ENCODE measurements around the gene NBEAL2. TPM values are rescaled to one million over a fixed set of nuclear protein-coding genes. Genes with fewer than 3 reads are reported as not detected.

Gene NBEAL2
- polyA plus RNA-seq, 3 donors = 10.4 to 622 (median 17.3) TPM

DNA sequence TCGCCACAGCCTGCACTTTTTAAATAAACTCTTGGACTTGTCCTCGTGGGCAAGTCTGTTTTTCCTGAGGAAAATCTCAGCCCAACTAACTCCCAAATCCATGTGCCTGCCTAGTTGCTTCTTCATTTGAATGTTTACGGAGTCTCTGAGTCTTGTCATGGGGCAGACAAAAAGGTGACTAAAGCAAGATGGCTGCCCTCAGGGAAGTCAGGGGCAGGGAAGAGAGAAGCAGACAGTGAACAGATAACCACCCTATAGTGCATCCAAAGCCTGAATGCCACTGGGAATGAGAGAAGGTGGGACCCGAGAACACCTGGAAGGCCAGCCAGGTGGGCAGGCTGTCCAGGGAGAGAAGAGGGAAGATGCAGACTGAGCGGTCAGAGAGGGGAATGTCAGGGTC is 24.3 kb upstream of the NBEAL2 start:
- Mint-ChIP-seq H3K27me3 (ENCODE audit: low read depth in 3 of 3) (peaks cover 0 to 1% (median 0%) of the 10 kb centered on the region in 3 donors), H3K27ac (peak overlapping the region in 6 of 7 donors; percentile 53 to 95 (median 82)), H3K36me3 (peaks cover 31 to 35% of the 10 kb centered on the region in 2 donors), H3K4me1 (peaks cover 92% of the 10 kb centered on the region), H3K4me3 (peak overlapping the region in 1 of 2 donors; percentile 6), H3K9me3 (peaks cover 0 to 2% (median 0%) of the 10 kb centered on the region in 7 donors)
- peaks cover 97% of the 10 kb centered on the region for H4K20me1 ChIP-seq (ENCODE audit: insufficient read depth, low read length)
- peaks cover 0 to 4% of the 10 kb centered on the region in 2 donors for H3K36me3 ChIP-seq (replicated peaks in 1 of 2; ENCODE audit: control insufficient read depth in 1 of 2, insufficient read depth in 2 of 2, low read length in 2 of 2)
- no peak for TF ChIP-seq CTCF (IDR thresholded peaks at IDR 0.05)
- H3K27ac ChIP-seq (ENCODE audit: low read depth in 1 of 2, low read length in 2 of 2) = peak overlapping the region in 1 of 2 donors; percentile 78
- peak overlapping the region in 1 of 3 experiments; percentile 56 for H3K4me3 ChIP-seq (replicated peaks in 1 of 3; ENCODE audit: low read depth in 2 of 3, low read length in 3 of 3)
- no peak overlapping the region for H3K4me2 ChIP-seq (replicated peaks; ENCODE audit: extremely low read depth, low read length, poor library complexity, severe bottlenecking)
- no peaks in the 10 kb centered on the region for H3K9me3 ChIP-seq (replicated peaks in 1 of 2; ENCODE audit: control insufficient read depth in 1 of 2, insufficient read depth in 1 of 2, low read length in 2 of 2)
- H3K79me2 ChIP-seq (ENCODE audit: insufficient read depth, low read length) = peaks cover 98% of the 10 kb centered on the region
- WGBS (ENCODE audit: insufficient coverage) = 67% methylated on average over 3 of the region's 5 CpGs
- no peaks in the 10 kb centered on the region for H3K27me3 ChIP-seq (ENCODE audit: control insufficient read depth in 2 of 2, insufficient read depth in 2 of 2, low read length in 2 of 2)
- intact Hi-C loops (cut with micrococcal nuclease) = loop anchor here in 1 of 2 donors (10.0 kb wide), 1 partner anchor 550 kb away; the partner anchor contains the start of genes CCR5AS and CCRL2
- no peak overlapping the region for H3K9ac ChIP-seq (ENCODE audit: insufficient read depth, low read length, poor library complexity, severe bottlenecking)
- DNase-seq = peak in 1 of 3 donors; percentile 36
- H2AFZ ChIP-seq (ENCODE audit: insufficient read depth, low read depth, low read length, poor library complexity, severe bottlenecking) = no peak overlapping the region
- peaks cover 89 to 93% of the 10 kb centered on the region in 2 donors for H3K4me1 ChIP-seq (ENCODE audit: control insufficient read depth in 1 of 2, insufficient read depth in 2 of 2, low read length in 2 of 2)

DNA sequence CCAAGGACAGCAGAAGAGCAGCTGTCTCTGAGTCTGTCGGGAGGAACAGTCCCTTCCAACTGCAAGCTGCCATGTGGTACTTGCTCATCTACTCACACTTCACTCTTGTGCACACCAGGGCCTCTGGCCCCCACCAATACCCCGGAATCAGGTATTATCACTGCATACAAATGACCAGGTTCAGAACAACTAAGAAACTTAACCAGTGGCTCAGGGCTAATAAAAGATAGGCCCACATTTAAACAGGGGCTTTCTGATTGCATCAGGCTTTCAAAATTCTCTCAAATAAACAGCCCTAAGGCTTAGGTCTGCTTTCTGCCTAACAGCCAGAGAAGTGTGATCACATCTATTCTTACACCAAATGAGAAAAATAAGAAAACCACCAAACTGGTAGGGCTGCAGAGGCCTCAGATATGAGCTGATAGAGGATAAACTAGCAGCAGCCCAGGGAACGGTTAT is 23.6 kb upstream of the NBEAL2 start:
- no peaks in the 10 kb centered on the region for H3K27me3 ChIP-seq (ENCODE audit: control insufficient read depth in 2 of 2, insufficient read depth in 2 of 2, low read length in 2 of 2)
- H3K4me2 ChIP-seq (replicated peaks; ENCODE audit: extremely low read depth, low read length, poor library complexity, severe bottlenecking) = no peak overlapping the region
- Mint-ChIP-seq H3K4me3 (no peak overlapping the region), H3K36me3 (peaks cover 32 to 41% of the 10 kb centered on the region in 2 donors), H3K27ac (peak overlapping the region; percentile 56 to 95 (median 76)), H3K4me1 (peaks cover 92% of the 10 kb centered on the region), H3K27me3 (ENCODE audit: low read depth in 3 of 3) (peaks cover 0 to 2% (median 1%) of the 10 kb centered on the region in 3 donors), H3K9me3 (peaks cover 0 to 2% (median 0%) of the 10 kb centered on the region in 7 donors)
- WGBS (ENCODE audit: insufficient coverage) = 72% methylated on average over 2 of the region's 3 CpGs
- TF ChIP-seq CTCF (IDR thresholded peaks at IDR 0.05) = no peak
- DNase-seq = no peak
- H3K9me3 ChIP-seq (replicated peaks in 1 of 2; ENCODE audit: control insufficient read depth in 1 of 2, insufficient read depth in 1 of 2, low read length in 2 of 2) = no peaks in the 10 kb centered on the region
- peaks cover 0 to 4% of the 10 kb centered on the region in 2 donors for H3K36me3 ChIP-seq (replicated peaks in 1 of 2; ENCODE audit: control insufficient read depth in 1 of 2, insufficient read depth in 2 of 2, low read length in 2 of 2)
- H3K4me3 ChIP-seq (replicated peaks in 1 of 3; ENCODE audit: low read depth in 2 of 3, low read length in 3 of 3) = no peak overlapping the region
- H3K9ac ChIP-seq (ENCODE audit: insufficient read depth, low read length, poor library complexity, severe bottlenecking) = no peak overlapping the region
- intact Hi-C loops (cut with micrococcal nuclease) = loop anchor here in 1 of 2 donors (10.0 kb wide), 1 partner anchor 551 kb away; the partner anchor contains the start of genes CCR5AS and CCRL2
- H3K27ac ChIP-seq (ENCODE audit: low read depth in 1 of 2, low read length in 2 of 2) = no peak overlapping the region
- H3K4me1 ChIP-seq (ENCODE audit: control insufficient read depth in 1 of 2, insufficient read depth in 2 of 2, low read length in 2 of 2) = peaks cover 89 to 93% of the 10 kb centered on the region in 2 donors
- peaks cover 98% of the 10 kb centered on the region for H3K79me2 ChIP-seq (ENCODE audit: insufficient read depth, low read length)
- peaks cover 97% of the 10 kb centered on the region for H4K20me1 ChIP-seq (ENCODE audit: insufficient read depth, low read length)
- no peak overlapping the region for H2AFZ ChIP-seq (ENCODE audit: insufficient read depth, low read depth, low read length, poor library complexity, severe bottlenecking)

All from CD14-positive monocyte (primary cell).